Measurements from ENCODE around the gene PPP6R1.

Gene PPP6R1

GRCh38 chr19:55258828-55259539 lies at the start of gene PPP6R1:
TSS of gene PPP6R1 (minus strand) at chr19:55259017. CDS start at chr19:55247103, 11,914 bp downstream.
- peak; percentile 82 for FAIRE-seq
- peak; percentile 98 for DNase-seq (ENCODE audit: low spot score)

- DNase-seq (ENCODE audit: low spot score): no peak
- FAIRE-seq: no peak
These were observed 49.5 kb upstream of the PPP6R1 start for GRCh38 chr19:55308281-55308680.

- FAIRE-seq (no peak), DNase-seq (ENCODE audit: low spot score) (no peak)
These were observed 47.9 kb upstream of the PPP6R1 start for GRCh38 chr19:55306712-55307111.

GRCh38 chr19:55305983-55306562 lies 47.3 kb upstream of the PPP6R1 start:
- no peak for FAIRE-seq
- DNase-seq (ENCODE audit: low spot score): peak; percentile 20

- no peak for FAIRE-seq
- DNase-seq (ENCODE audit: low spot score): no peak
These were observed 46.7 kb upstream of the PPP6R1 start for GRCh38 chr19:55305491-55305890.

GRCh38 chr19:55304980-55305379 lies 46.2 kb upstream of the PPP6R1 start:
- FAIRE-seq (no peak), DNase-seq (ENCODE audit: low spot score) (no peak)

GRCh38 chr19:55304279-55304978 lies 45.6 kb upstream of the PPP6R1 start:
- DNase-seq (ENCODE audit: low spot score) (peak; percentile 13), FAIRE-seq (no peak)

- DNase-seq (ENCODE audit: low spot score) (no peak), FAIRE-seq (no peak)
These were observed 44.7 kb upstream of the PPP6R1 start for GRCh38 chr19:55303477-55303876.

- DNase-seq (ENCODE audit: low spot score): no peak
- no peak for FAIRE-seq
These were observed 43.5 kb upstream of the PPP6R1 start for GRCh38 chr19:55302318-55302703.

- FAIRE-seq (no peak), DNase-seq (ENCODE audit: low spot score) (peak; percentile 56)
These were observed 42.9 kb upstream of the PPP6R1 start for GRCh38 chr19:55301459-55302317.

GRCh38 chr19:55300886-55301458 lies 42.2 kb upstream of the PPP6R1 start:
- DNase-seq (ENCODE audit: low spot score) (no peak), FAIRE-seq (no peak)

GRCh38 chr19:55299991-55300390 lies 41.2 kb upstream of the PPP6R1 start:
- no peak for DNase-seq (ENCODE audit: low spot score)
- FAIRE-seq: no peak

GRCh38 chr19:55297267-55297666 lies 38.5 kb upstream of the PPP6R1 start:
- FAIRE-seq: no peak
- no peak for DNase-seq (ENCODE audit: low spot score)

GRCh38 chr19:55289117-55289796 lies 30.4 kb upstream of the PPP6R1 start:
- no peak for FAIRE-seq
- no peak for DNase-seq (ENCODE audit: low spot score)

- FAIRE-seq (no peak), DNase-seq (ENCODE audit: low spot score) (no peak)
These were observed 28.7 kb upstream of the PPP6R1 start for GRCh38 chr19:55287361-55288079.

GRCh38 chr19:55285229-55285890 lies 26.5 kb upstream of the PPP6R1 start:
- FAIRE-seq (no peak), DNase-seq (ENCODE audit: low spot score) (no peak)

- no peak for FAIRE-seq
These were observed 25.7 kb upstream of the PPP6R1 start for GRCh38 chr19:55284405-55285058.

GRCh38 chr19:55283548-55284377 lies 24.9 kb upstream of the PPP6R1 start, which contains the start of gene BRSK1:
TSS of gene BRSK1 (plus strand) at chr19:55283997. CDS start at chr19:55284443, 446 bp downstream.
- DNase-seq (ENCODE audit: low spot score): no peak
- no peak for FAIRE-seq

More at GRCh38 chr19:55284405-55285058, 25.7 kb upstream of the PPP6R1 start:
- no peak for DNase-seq (ENCODE audit: low spot score)

Data from RCC 7860 (cell line).